Prostate gland (tissue), 2 donors: Measurements from ENCODE around the gene IFIT1B. TPM values are rescaled to one million over a fixed set of nuclear protein-coding genes. Genes with fewer than 3 reads are reported as not detected.
A peak's percentile ranks its signal among the peaks of the same experiment; 100 is the strongest.

Source experiments
- DNase-seq: peaks from one replicate; pipeline ENCODE4 v3.0.0-alpha.2; 2019; ENCODE audit warnings: low spot score
- H3K27ac ChIP-seq, 2 donors: fragments of 200-600 bp; sonication (generic); 2 replicates each; pipeline ENCODE4 v1.5.1; 2017 to 2019
- H3K27me3 ChIP-seq: fragments of 200-600 bp; sonication (generic); replicated peaks from 2 replicates; pipeline ENCODE4 v1.5.1; 2019; ENCODE audit not compliant: insufficient read depth
- H3K36me3 ChIP-seq, 2 donors: fragments of 200-600 bp; sonication (generic); 1 replicate in 1 of 2; 2 replicates in 1 of 2; pipeline versions ENCODE4 v1.5.1 to v1.8.1; 2017 to 2019
- H3K4me1 ChIP-seq: fragments of 200-600 bp; sonication (generic); replicated peaks from 2 replicates; pipeline ENCODE4 v1.5.1; 2019
- H3K4me3 ChIP-seq, 2 donors: fragments of 200-600 bp; sonication (generic); 2 replicates each; pipeline ENCODE4 v1.5.1; 2017 to 2019
- H3K9me3 ChIP-seq: fragments of 200-600 bp; sonication (generic); 2 replicates; pipeline ENCODE4 v1.5.1; 2017
- POLR2A ChIP-seq: fragments of 450-650 bp; IDR thresholded peaks from one replicate; pipeline ENCODE4 v1.6.1; 2016; ENCODE audit warnings: antibody characterized with exemption, mild to moderate bottlenecking
- POLR2AphosphoS5 ChIP-seq: sonication (generic); formaldehyde crosslinking; IDR thresholded peaks from one replicate; pipeline ENCODE4 v1.6.1; 2017; ENCODE audit warnings: antibody characterized with exemption
- WGBS: methylation state at CpG from one replicate; pipeline ENCODE4 v1.1.5; 2018; 5-methylcytosine and 5-hydroxymethylcytosine counted together
- intact Hi-C: fragments of 100-400 bp; cut with DNase I; formaldehyde crosslinking; loops from one replicate; pipeline ENCODE4 v1.14.2; 2022
- total RNA-seq, 2 donors: library from RNA; depleted of rRNA; stranded (reverse); fragments of >200 nt; gene quantifications; one replicate each; pipeline ENCODE4 v1.1.0, GENCODE V29; 2016
- TF ChIP-seq, protein P1 (sequence below), 4 experiments: fragments of 200-600 bp in 2 of 4; fragments of 450-650 bp in 2 of 4; sonication (generic) in 2 of 4; IDR thresholded peaks; 1 replicate in 3 of 4; 2 replicates in 1 of 4; pipeline ENCODE4 v1.5.1; 2016 to 2019; ENCODE audit warnings: antibody characterized with exemption in 4 of 4, mild to moderate bottlenecking in 2 of 4, moderate library complexity in 2 of 4

Gene IFIT1B
- total RNA-seq, 2 donors from 2014 or later: not detected

DNA sequence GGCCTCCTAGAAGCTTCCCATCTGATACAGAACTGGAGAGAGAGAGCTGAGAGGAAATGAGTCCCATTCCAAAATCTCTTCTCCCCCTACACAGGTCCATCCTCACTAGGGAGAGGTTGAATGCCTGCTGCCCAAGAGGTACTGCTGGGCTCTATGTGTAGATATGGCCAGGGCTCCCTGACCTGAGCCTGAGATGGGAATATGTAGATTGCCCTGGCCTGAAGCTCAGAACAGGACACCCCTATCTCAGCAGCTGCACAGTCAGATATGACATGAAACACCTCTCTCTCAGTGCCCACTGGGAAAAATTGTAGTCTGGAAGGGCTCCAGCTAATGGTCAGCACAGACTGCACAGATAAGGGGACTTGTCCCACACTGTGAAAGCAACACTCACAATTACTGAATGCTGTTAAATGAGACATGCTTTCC is 3.1 kb upstream of the IFIT1B start:
- DNase-seq: no peak
- Histone ChIP-seq H3K27me3 (no peaks in the 10 kb centered on the region), H3K9me3 (no peaks in the 10 kb centered on the region), H3K36me3 (no peaks in the 10 kb centered on the region), H3K4me3 (no peak overlapping the region), H3K4me1 (peaks cover 12% of the 10 kb centered on the region), H3K27ac (peak overlapping the region; percentile 77 to 84)
- TF ChIP-seq POLR2A (no peak), POLR2AphosphoS5 (no peak)
- TF ChIP-seq, protein P1, sequence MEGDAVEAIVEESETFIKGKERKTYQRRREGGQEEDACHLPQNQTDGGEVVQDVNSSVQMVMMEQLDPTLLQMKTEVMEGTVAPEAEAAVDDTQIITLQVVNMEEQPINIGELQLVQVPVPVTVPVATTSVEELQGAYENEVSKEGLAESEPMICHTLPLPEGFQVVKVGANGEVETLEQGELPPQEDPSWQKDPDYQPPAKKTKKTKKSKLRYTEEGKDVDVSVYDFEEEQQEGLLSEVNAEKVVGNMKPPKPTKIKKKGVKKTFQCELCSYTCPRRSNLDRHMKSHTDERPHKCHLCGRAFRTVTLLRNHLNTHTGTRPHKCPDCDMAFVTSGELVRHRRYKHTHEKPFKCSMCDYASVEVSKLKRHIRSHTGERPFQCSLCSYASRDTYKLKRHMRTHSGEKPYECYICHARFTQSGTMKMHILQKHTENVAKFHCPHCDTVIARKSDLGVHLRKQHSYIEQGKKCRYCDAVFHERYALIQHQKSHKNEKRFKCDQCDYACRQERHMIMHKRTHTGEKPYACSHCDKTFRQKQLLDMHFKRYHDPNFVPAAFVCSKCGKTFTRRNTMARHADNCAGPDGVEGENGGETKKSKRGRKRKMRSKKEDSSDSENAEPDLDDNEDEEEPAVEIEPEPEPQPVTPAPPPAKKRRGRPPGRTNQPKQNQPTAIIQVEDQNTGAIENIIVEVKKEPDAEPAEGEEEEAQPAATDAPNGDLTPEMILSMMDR (IDR thresholded peaks at IDR 0.05): no peak
- intact Hi-C loops: no loop called here

DNA sequence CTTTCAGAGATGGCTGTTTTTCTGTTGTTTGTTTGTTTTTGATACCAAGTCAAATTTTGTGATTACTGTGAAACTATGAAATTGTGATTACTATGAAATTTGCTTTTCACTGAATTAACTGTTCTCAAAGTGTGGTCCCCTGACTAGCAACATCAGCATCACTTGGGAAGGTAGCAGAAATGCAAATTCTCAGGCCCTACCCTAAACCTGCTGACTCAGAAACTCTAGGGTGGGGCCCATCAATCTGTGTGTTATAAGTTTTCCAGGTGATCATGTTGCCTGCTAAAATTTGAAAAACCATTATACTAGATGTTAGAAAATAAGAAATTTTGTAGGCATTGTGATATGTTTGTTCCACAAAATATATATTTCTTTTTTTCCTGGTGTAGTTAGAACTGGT is 1.2 kb downstream of the IFIT1B start:
- no peaks in the 10 kb centered on the region for H3K9me3 ChIP-seq
- no peaks in the 10 kb centered on the region for H3K36me3 ChIP-seq
- H3K27me3 ChIP-seq: no peaks in the 10 kb centered on the region
- H3K27ac ChIP-seq: no peak overlapping the region
- no peak for DNase-seq
- intact Hi-C loops: no loop called here
- TF ChIP-seq POLR2AphosphoS5 (no peak), POLR2A (no peak)
- TF ChIP-seq, protein P1 (IDR thresholded peaks at IDR 0.05): no peak
- H3K4me1 ChIP-seq: peaks cover 6% of the 10 kb centered on the region
- H3K4me3 ChIP-seq: no peak overlapping the region

DNA sequence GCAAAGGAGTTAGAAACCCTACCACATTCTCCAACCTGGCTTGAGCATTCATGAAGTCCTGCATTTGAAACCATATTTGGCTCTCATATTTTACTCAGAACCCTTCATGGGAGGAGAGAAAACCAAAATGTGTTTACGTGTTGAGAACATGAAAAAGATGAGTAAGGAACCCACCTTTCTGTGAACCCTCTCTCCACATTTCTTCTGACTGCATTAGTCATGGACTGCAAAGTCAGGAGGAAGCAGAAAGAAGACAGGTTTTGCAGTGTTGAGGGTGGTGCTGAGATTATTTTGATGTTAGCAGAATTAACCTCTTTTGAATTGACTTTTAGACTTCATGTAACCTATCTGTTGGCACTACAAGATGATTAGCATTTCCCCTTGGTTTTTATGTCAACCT is 4.9 kb downstream of the IFIT1B start:
- Histone ChIP-seq H3K4me1 (no peaks in the 10 kb centered on the region), H3K9me3 (no peaks in the 10 kb centered on the region), H3K4me3 (no peak overlapping the region), H3K36me3 (no peaks in the 10 kb centered on the region), H3K27me3 (no peaks in the 10 kb centered on the region), H3K27ac (no peak overlapping the region)
- 100% methylated on average over 1 of the region's 1 CpG for WGBS
- TF ChIP-seq, protein P1 (IDR thresholded peaks at IDR 0.05): no peak
- TF ChIP-seq POLR2A (no peak), POLR2AphosphoS5 (no peak)
- intact Hi-C loops: no loop called here
- DNase-seq: no peak

GRCh38 chr10:89384474-89385340 is 6.9 kb downstream of the IFIT1B start:
- H3K4me1 ChIP-seq: no peaks in the 10 kb centered on the region
- intact Hi-C loops: no loop called here
- no peak for DNase-seq
- no peaks in the 10 kb centered on the region for H3K27me3 ChIP-seq
- TF ChIP-seq POLR2A (no peak), POLR2AphosphoS5 (no peak)
- TF ChIP-seq, protein P1 (IDR thresholded peaks at IDR 0.05): no peak
- H3K4me3 ChIP-seq: no peak overlapping the region
- H3K36me3 ChIP-seq: no peaks in the 10 kb centered on the region
- H3K9me3 ChIP-seq: no peaks in the 10 kb centered on the region
- WGBS: 77% methylated on average over 4 of the region's 4 CpGs
- no peak overlapping the region for H3K27ac ChIP-seq

DNA sequence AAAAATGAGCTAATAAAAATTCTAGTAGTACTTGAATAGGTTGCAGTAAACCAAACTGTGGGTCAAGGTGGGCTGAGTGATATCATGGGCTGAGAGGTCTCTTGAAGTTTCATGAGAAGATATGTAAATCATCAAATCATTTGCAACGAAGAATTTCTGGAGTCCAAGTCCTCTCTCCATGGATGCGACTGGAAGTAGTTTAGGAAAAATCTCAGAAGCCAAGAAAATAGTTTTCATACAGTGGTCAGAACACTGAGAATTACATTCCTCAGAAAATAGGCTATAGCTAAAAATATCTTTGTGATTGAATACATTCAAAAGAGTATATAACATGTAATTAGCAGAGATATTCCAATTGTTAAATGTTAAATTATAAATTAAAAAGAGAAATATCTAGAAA is 10.9 kb downstream of the IFIT1B start:
- no peak for TF ChIP-seq POLR2AphosphoS5
- TF ChIP-seq, protein P1 (IDR thresholded peaks at IDR 0.05): no peak
- no peak for TF ChIP-seq POLR2A
- Histone ChIP-seq H3K36me3 (no peaks in the 10 kb centered on the region), H3K9me3 (no peaks in the 10 kb centered on the region), H3K4me1 (peaks cover 3% of the 10 kb centered on the region), H3K27me3 (no peaks in the 10 kb centered on the region), H3K27ac (no peak overlapping the region), H3K4me3 (no peak overlapping the region)
- 74% methylated on average over 2 of the region's 2 CpGs for WGBS
- intact Hi-C loops: no loop called here
- DNase-seq: no peak
